HCT116 (cell line): Measurements from ENCODE around the gene LPO. TPM values are rescaled to one million over a fixed set of nuclear protein-coding genes. Genes with fewer than 3 reads are reported as not detected.

Experiments
- ATAC-seq: fragments of 200-7000 bp; cut with Tn5 transposase; 2 replicates; pipeline ENCODE4 v1.9.1; 2020; ENCODE audit warnings: mild to moderate bottlenecking, moderate library complexity
- BruUV-seq: library from RNA; stranded (reverse); fragments of 400-500 nt; replicated peaks from 2 replicates; lab custom pipeline; 2021; lab: Mats Ljungman, UMichigan
- CTCF ChIA-PET: fragments of 300-600 bp; sonication (Branson Sonifier 250); formaldehyde crosslinking; loops from one replicate; lab custom pipeline; 2021; ENCODE audit warnings: antibody characterized with exemption; lab: Charles Lee
- POLR2A ChIA-PET: fragments of 300-600, 350-600 bp; sonication (Branson Sonifier 250); formaldehyde crosslinking; loops from one replicate; lab custom pipeline; 2021; ENCODE audit warnings: antibody characterized with exemption; lab: Charles Lee
- RAD21 ChIA-PET, 2 experiments: fragments of 300-600 bp; sonication (Branson Sonifier 250); formaldehyde crosslinking; loops; one replicate each; lab custom pipeline; 2023; ENCODE audit warnings: low total read pairs in 2 of 2; ENCODE audit not compliant: uncharacterized antibody in 2 of 2, unreplicated experiment in 2 of 2, low non-redundant PET in 1 of 2; lab: Charles Lee
- DNase-seq: peaks from one replicate; pipeline ENCODE4 v3.0.0-alpha.2; 2010; ENCODE audit warnings: low read depth, low spot score
- H2AFZ ChIP-seq: fragments of 200-600 bp; shearing (Covaris generic), sonication (generic); 2 replicates; pipeline ENCODE4 v1.6.1; 2017; ENCODE audit warnings: low read depth, mixed run types, mixed read lengths, antibody characterized with exemption, low read length; ENCODE audit not compliant: poor library complexity, severe bottlenecking
- H3K27ac ChIP-seq: 2 replicates; pipeline ENCODE4 v1.5.1; 2012; ENCODE audit warnings: low read depth, low read length
- H3K27me3 ChIP-seq: fragments of 200-600 bp; sonication (generic); 2 replicates; pipeline ENCODE4 v1.6.1; 2016; ENCODE audit warnings: mixed run types, low read length, mixed read lengths; ENCODE audit not compliant: insufficient read depth
- H3K36me3 ChIP-seq, 2 experiments: fragments of 200-500 bp in 1 of 2; fragments of 200-600 bp in 1 of 2; sonication (Bioruptor generic) in 1 of 2; sonication (generic) in 1 of 2; 2 replicates each; pipeline versions ENCODE4 v1.5.1 to v1.6.1; 2014 to 2016; ENCODE audit warnings: low read length in 2 of 2, inconsistent platforms in 1 of 2, mixed read lengths in 1 of 2, mixed run types in 1 of 2; ENCODE audit not compliant: insufficient read depth in 2 of 2, control insufficient read depth in 1 of 2
- H3K4me1 ChIP-seq, 2 experiments: fragments of 200-600 bp in 1 of 2; sonication (generic) in 1 of 2; 2 replicates each; pipeline versions ENCODE4 v1.5.1 to v1.6.1; 2012 to 2017; ENCODE audit warnings: low read length in 2 of 2, inconsistent platforms in 1 of 2, mild to moderate bottlenecking in 1 of 2, mixed read lengths in 1 of 2, mixed run types in 1 of 2, moderate library complexity in 1 of 2; ENCODE audit not compliant: insufficient read depth in 2 of 2, control insufficient read depth in 1 of 2
- H3K4me2 ChIP-seq: fragments of 200-600 bp; sonication (generic); 2 replicates; pipeline ENCODE4 v1.6.1; 2017; ENCODE audit warnings: mixed run types, low read length, mixed read lengths
- H3K4me3 ChIP-seq, 2 experiments: fragments of 200-600 bp in 1 of 2; sonication (generic) in 1 of 2; replicated peaks in 1 of 2; 2 replicates each; pipeline ENCODE4 v1.5.1; 2011 to 2016; ENCODE audit warnings: low read length in 2 of 2, control low read depth in 1 of 2, low read depth in 1 of 2, mild to moderate bottlenecking in 1 of 2, mixed read lengths in 1 of 2, mixed run types in 1 of 2
- H3K79me2 ChIP-seq: fragments of 200-600 bp; sonication (generic); 2 replicates; pipeline ENCODE4 v1.6.1; 2017; ENCODE audit warnings: mild to moderate bottlenecking, mixed run types, low read length, moderate library complexity, mixed read lengths; ENCODE audit not compliant: insufficient read depth
- H3K9ac ChIP-seq: fragments of 200-600 bp; sonication (generic); 2 replicates; pipeline ENCODE4 v1.6.1; 2016; ENCODE audit warnings: low read length, mixed read lengths
- H3K9me2 ChIP-seq: fragments of 200-600 bp; sonication (generic), shearing (Covaris generic); 2 replicates; pipeline ENCODE4 v1.6.1; 2017; ENCODE audit warnings: mixed run types, mild to moderate bottlenecking, moderate library complexity; ENCODE audit not compliant: insufficient read depth
- H3K9me3 ChIP-seq, 2 experiments: fragments of 200-500 bp in 1 of 2; fragments of 200-600 bp in 1 of 2; sonication (Bioruptor generic) in 1 of 2; sonication (generic) in 1 of 2; 2 replicates each; pipeline ENCODE4 v1.6.1; 2014 to 2017; ENCODE audit warnings: low read length in 2 of 2, mixed read lengths in 2 of 2, inconsistent platforms in 1 of 2, low read depth in 1 of 2, mild to moderate bottlenecking in 1 of 2, mixed run types in 1 of 2, moderate library complexity in 1 of 2; ENCODE audit not compliant: control insufficient read depth in 1 of 2, insufficient read depth in 1 of 2
- H4K20me1 ChIP-seq: fragments of 200-600 bp; sonication (generic), shearing (Covaris generic); 2 replicates; pipeline ENCODE4 v1.6.1; 2017; ENCODE audit warnings: mixed run types, mild to moderate bottlenecking, moderate library complexity; ENCODE audit not compliant: insufficient read depth
- CBX3 ChIP-seq: IDR thresholded peaks from 2 replicates; pipeline ENCODE4 v1.6.1; 2012; ENCODE audit warnings: low read depth
- CEBPB ChIP-seq: IDR thresholded peaks from 2 replicates; pipeline ENCODE4 v1.6.1; 2012; ENCODE audit warnings: low read depth
- EGR1 ChIP-seq: IDR thresholded peaks from 2 replicates; pipeline ENCODE4 v1.6.1; 2012; ENCODE audit warnings: low read depth
- ELF1 ChIP-seq: IDR thresholded peaks from 2 replicates; pipeline ENCODE4 v1.6.1; 2012; ENCODE audit warnings: low read depth, borderline replicate concordance
- EZH2 ChIP-seq: fragments of 200-600 bp; sonication (generic); IDR thresholded peaks from 2 replicates; pipeline ENCODE4 v1.6.1; 2017; ENCODE audit warnings: antibody characterized with exemption, mixed run types
- EZH2phosphoT487 ChIP-seq: fragments of 200-600 bp; IDR thresholded peaks from 2 replicates; pipeline ENCODE4 v1.6.1; 2018; ENCODE audit warnings: antibody characterized with exemption, borderline replicate concordance
- POLR2A ChIP-seq: IDR thresholded peaks from 2 replicates; pipeline ENCODE4 v1.7.0; 2011; ENCODE audit warnings: borderline replicate concordance; ENCODE audit not compliant: insufficient read depth, insufficient read length; ENCODE audit errors: extremely low read depth
- RAD21 ChIP-seq: IDR thresholded peaks from 2 replicates; pipeline ENCODE4 v1.6.1; 2012; ENCODE audit warnings: low read depth, mild to moderate bottlenecking
- SIN3A ChIP-seq: IDR thresholded peaks from 2 replicates; pipeline ENCODE4 v1.6.1; 2012; ENCODE audit warnings: low read depth
- SRF ChIP-seq: IDR thresholded peaks from 2 replicates; pipeline ENCODE4 v1.6.1; 2012; ENCODE audit warnings: low read depth
- ZNF274 ChIP-seq: fragments of 200-500 bp; sonication (Bioruptor generic); IDR thresholded peaks from 2 replicates; pipeline ENCODE4 v1.6.1; 2014; ENCODE audit warnings: mild to moderate bottlenecking, low read depth, low read length, inconsistent platforms
- intact Hi-C: fragments of 100-400 bp; cut with micrococcal nuclease; formaldehyde crosslinking; loops from 2 replicates; pipeline ENCODE4 v1.10.0; 2022
- total RNA-seq: library from RNA; stranded (reverse); gene quantifications from one replicate; pipeline ENCODE4 v1.2.1, GENCODE V29; 2021; ENCODE audit not compliant: unreplicated experiment
- TF ChIP-seq, protein P1 (sequence below): IDR thresholded peaks from 2 replicates; pipeline ENCODE4 v1.6.1; 2012; ENCODE audit warnings: low read depth
- TF ChIP-seq, protein P2 (sequence below), 3 experiments: fragments of 200-600 bp in 1 of 3; sonication (generic) in 1 of 3; IDR thresholded peaks in 2 of 3; conservative IDR thresholded peaks in 1 of 3; 2 replicates each; pipeline ENCODE4 v1.5.1; 2012 to 2017; ENCODE audit warnings: low read depth in 2 of 3, low read length in 2 of 3, antibody characterized with exemption in 1 of 3, borderline replicate concordance in 1 of 3, control low read depth in 1 of 3, mild to moderate bottlenecking in 1 of 3, mixed read lengths in 1 of 3, mixed run types in 1 of 3, moderate library complexity in 1 of 3; ENCODE audit not compliant: insufficient read depth in 1 of 3
- TF ChIP-seq, protein P3 (sequence below): IDR thresholded peaks from 2 replicates; pipeline ENCODE4 v1.6.1; 2012

LPO gene
- total RNA-seq, 1 experiment from 2014 or later, result not detected

DNA sequence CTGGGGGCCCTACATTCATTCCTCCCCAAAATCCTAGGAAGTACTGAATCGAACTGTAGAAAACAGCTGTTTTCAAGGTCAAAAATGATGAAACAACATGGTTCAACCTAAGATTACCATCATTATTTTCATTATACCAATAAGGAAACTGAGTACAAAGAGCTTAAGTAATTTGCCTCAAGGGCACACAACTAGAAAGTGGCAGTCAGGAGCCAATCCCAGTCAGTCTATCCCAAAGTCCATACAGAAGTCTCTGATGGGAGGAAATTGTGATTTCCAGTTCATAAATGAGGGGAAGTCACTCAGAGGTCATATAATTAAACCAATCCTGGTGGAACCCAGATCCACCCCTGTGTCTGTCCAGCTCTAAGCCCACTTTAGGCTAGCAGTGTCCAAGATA lies 8.4 kb downstream of the LPO start (continued):
- TF ChIP-seq, protein P1, sequence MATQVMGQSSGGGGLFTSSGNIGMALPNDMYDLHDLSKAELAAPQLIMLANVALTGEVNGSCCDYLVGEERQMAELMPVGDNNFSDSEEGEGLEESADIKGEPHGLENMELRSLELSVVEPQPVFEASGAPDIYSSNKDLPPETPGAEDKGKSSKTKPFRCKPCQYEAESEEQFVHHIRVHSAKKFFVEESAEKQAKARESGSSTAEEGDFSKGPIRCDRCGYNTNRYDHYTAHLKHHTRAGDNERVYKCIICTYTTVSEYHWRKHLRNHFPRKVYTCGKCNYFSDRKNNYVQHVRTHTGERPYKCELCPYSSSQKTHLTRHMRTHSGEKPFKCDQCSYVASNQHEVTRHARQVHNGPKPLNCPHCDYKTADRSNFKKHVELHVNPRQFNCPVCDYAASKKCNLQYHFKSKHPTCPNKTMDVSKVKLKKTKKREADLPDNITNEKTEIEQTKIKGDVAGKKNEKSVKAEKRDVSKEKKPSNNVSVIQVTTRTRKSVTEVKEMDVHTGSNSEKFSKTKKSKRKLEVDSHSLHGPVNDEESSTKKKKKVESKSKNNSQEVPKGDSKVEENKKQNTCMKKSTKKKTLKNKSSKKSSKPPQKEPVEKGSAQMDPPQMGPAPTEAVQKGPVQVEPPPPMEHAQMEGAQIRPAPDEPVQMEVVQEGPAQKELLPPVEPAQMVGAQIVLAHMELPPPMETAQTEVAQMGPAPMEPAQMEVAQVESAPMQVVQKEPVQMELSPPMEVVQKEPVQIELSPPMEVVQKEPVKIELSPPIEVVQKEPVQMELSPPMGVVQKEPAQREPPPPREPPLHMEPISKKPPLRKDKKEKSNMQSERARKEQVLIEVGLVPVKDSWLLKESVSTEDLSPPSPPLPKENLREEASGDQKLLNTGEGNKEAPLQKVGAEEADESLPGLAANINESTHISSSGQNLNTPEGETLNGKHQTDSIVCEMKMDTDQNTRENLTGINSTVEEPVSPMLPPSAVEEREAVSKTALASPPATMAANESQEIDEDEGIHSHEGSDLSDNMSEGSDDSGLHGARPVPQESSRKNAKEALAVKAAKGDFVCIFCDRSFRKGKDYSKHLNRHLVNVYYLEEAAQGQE, result no peak
- TF ChIP-seq EZH2, result no peak
- TF ChIP-seq, protein P2, sequence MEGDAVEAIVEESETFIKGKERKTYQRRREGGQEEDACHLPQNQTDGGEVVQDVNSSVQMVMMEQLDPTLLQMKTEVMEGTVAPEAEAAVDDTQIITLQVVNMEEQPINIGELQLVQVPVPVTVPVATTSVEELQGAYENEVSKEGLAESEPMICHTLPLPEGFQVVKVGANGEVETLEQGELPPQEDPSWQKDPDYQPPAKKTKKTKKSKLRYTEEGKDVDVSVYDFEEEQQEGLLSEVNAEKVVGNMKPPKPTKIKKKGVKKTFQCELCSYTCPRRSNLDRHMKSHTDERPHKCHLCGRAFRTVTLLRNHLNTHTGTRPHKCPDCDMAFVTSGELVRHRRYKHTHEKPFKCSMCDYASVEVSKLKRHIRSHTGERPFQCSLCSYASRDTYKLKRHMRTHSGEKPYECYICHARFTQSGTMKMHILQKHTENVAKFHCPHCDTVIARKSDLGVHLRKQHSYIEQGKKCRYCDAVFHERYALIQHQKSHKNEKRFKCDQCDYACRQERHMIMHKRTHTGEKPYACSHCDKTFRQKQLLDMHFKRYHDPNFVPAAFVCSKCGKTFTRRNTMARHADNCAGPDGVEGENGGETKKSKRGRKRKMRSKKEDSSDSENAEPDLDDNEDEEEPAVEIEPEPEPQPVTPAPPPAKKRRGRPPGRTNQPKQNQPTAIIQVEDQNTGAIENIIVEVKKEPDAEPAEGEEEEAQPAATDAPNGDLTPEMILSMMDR (IDR thresholded peaks at IDR 0.05 in 2 of 3, conservative IDR thresholded peaks at IDR 0.05 in 1 of 3; ENCODE audit: borderline replicate concordance in 1 of 3, insufficient read depth in 1 of 3, low read depth in 2 of 3, low read length in 2 of 3), result no peak

DNA sequence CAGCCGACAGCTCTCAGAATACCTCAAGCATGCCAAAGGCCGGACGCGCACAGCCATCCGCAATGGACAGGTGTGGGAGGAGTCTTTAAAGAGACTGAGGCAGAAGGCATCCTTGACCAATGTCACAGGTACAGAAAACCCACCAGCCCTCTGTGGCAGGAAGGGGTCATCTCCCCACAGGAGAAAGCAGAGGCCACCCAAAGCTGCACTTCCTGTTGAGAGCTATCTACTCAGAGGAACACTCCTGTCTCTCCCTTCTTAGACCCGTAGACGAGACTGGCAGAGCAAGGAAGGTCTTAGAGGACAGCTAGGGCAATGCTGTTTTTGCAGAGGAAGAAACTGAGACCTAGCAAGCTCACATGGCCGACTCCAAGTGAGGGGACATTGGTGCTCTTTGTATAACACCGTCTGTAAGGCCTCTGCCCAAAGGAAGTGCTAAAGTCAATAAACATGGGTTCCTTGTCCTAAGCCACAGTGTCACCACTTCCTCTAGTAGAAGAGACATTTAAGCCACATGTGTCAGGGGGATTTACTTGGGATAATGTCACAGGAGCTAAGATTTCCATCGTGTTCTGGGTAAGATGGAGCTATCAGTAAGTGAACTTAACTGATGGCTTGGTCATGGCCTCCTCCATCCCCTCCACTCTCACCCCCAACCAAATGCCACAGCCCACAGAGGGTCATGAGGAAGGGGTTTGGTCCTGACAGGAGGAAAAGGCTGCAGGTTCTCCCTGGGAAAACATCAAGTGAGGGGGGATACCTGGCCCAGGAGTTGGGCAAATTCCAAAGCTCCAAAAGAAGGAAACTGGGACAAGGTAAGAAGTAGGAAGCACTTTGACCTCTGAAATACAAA lies 9.4 kb downstream of the LPO start:
- Histone ChIP-seq H3K9me3 (no peaks in the 10 kb centered on the region), H3K4me2 (no peak overlapping the region), H3K27me3 (peaks cover 10% of the 10 kb centered on the region; the same call in 1 of the 2 replicates), H3K9me2 (no peaks in the 10 kb centered on the region), H4K20me1 (no peaks in the 10 kb centered on the region), H3K9ac (no peak overlapping the region), H3K79me2 (no peaks in the 10 kb centered on the region), H3K4me3 (no peak overlapping the region), H2AFZ (no peak overlapping the region), H3K27ac (no peak overlapping the region), H3K4me1 (peaks cover 0 to 6% of the 10 kb centered on the region in 2 experiments; a peak in 1 of 4 replicates), H3K36me3 (no peaks in the 10 kb centered on the region)
- CTCF ChIA-PET, result interaction anchor here (1.9 kb wide), 1 partner anchor 48 kb away, joined by 7 read pairs; no protein-coding TSS in a partner anchor
- intact Hi-C loops, result loop anchor here (2.0 kb wide), 1 partner anchor 199 kb away; no protein-coding TSS in a partner anchor
- no peak for DNase-seq
- POLR2A ChIA-PET, result no interaction called here
- RAD21 ChIA-PET, result no interaction called here
- BruUV-seq, result no TSS peak
- no peak for ATAC-seq
- TF ChIP-seq CBX3 (no peak), EGR1 (no peak), ZNF274 (no peak), RAD21 (no peak), ELF1 (no peak), EZH2phosphoT487 (no peak), POLR2A (no peak), SRF (no peak), CEBPB (no peak), SIN3A (no peak)
- TF ChIP-seq, protein P2 (IDR thresholded peaks at IDR 0.05 in 2 of 3, conservative IDR thresholded peaks at IDR 0.05 in 1 of 3; ENCODE audit: borderline replicate concordance in 1 of 3, insufficient read depth in 1 of 3, low read depth in 2 of 3, low read length in 2 of 3), result no peak
- TF ChIP-seq, protein P3, sequence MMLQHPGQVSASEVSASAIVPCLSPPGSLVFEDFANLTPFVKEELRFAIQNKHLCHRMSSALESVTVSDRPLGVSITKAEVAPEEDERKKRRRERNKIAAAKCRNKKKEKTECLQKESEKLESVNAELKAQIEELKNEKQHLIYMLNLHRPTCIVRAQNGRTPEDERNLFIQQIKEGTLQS, result no peak
